IMR-90 (cell line): ENCODE results near the gene MPZL1. TPM values are rescaled to one million over a fixed set of nuclear protein-coding genes. Genes with fewer than 3 reads are reported as not detected.
"Not testable (repeated sequence)": the region's sequence is repeated elsewhere in the genome, so short reads cannot be mapped to it uniquely, and the experiment has no call there.

ENCODE experiments used
- ATAC-seq: fragments of 200-7000 bp; cut with Tn5 transposase; 2 replicates; pipeline ENCODE4 v1.9.1; 2020; ENCODE audit warnings: low read depth, mild to moderate bottlenecking, moderate library complexity
- BruUV-seq: library from RNA; stranded (reverse); fragments of 400-500 nt; replicated peaks from 2 replicates; lab custom pipeline; 2021; lab: Mats Ljungman, UMichigan
- CTCF ChIA-PET: fragments of 300-600 bp; formaldehyde crosslinking; extraction: SDS; loops from one replicate; lab custom pipeline; 2021; ENCODE audit warnings: antibody characterized with exemption; lab: Yijun Ruan, JAX
- POLR2A ChIA-PET: fragments of 300-600 bp; sonication (Branson Sonifier 250); formaldehyde crosslinking; loops from one replicate; lab custom pipeline; 2022; ENCODE audit warnings: antibody characterized with exemption; ENCODE audit not compliant: unreplicated experiment; lab: Charles Lee
- DNase-seq: peaks from one replicate; pipeline ENCODE4 v3.0.0; 2013
- H2AFZ ChIP-seq: replicated peaks from 2 replicates; pipeline ENCODE3; 2013; ENCODE audit warnings: low read length, mild to moderate bottlenecking; ENCODE audit not compliant: poor library complexity
- H2AK5ac ChIP-seq: 2 replicates; pipeline ENCODE4 v1.6.1; 2013; ENCODE audit warnings: low read depth, low read length, inconsistent platforms
- H2AK9ac ChIP-seq: replicated peaks from 2 replicates; pipeline ENCODE3; 2013; ENCODE audit warnings: mild to moderate bottlenecking, low read depth, low read length, moderate library complexity; ENCODE audit not compliant: poor library complexity
- H2BK120ac ChIP-seq: 2 replicates; pipeline ENCODE4 v1.6.1; 2013; ENCODE audit warnings: low read depth, low read length, inconsistent platforms
- H2BK15ac ChIP-seq: 3 replicates; pipeline ENCODE4 v1.6.1; 2013; ENCODE audit warnings: low read depth, low read length, inconsistent platforms
- H2BK20ac ChIP-seq: 2 replicates; pipeline ENCODE4 v1.6.1; 2013; ENCODE audit warnings: low read depth, mild to moderate bottlenecking, inconsistent platforms, low read length, moderate library complexity
- H2BK5ac ChIP-seq: 2 replicates; pipeline ENCODE4 v1.6.1; 2013; ENCODE audit warnings: mild to moderate bottlenecking, low read depth, low read length, inconsistent platforms; ENCODE audit not compliant: poor library complexity, severe bottlenecking
- H3K14ac ChIP-seq: replicated peaks from 2 replicates; pipeline ENCODE4 v1.6.1; 2013; ENCODE audit warnings: low read depth, low read length, inconsistent platforms
- H3K18ac ChIP-seq: 2 replicates; pipeline ENCODE4 v1.6.1; 2013; ENCODE audit warnings: low read depth, low read length, control low read depth
- H3K23ac ChIP-seq: 2 replicates; pipeline ENCODE4 v1.6.1; 2013; ENCODE audit warnings: low read depth, low read length, inconsistent platforms
- H3K27ac ChIP-seq: 2 replicates; pipeline ENCODE4 v1.5.1; 2013; ENCODE audit warnings: mild to moderate bottlenecking, control low read depth, low read length; ENCODE audit not compliant: insufficient read depth
- H3K27me3 ChIP-seq: 2 replicates; pipeline ENCODE4 v1.6.1; 2013; ENCODE audit warnings: low read length; ENCODE audit not compliant: control insufficient read depth, insufficient read depth
- H3K36me3 ChIP-seq: 2 replicates; pipeline ENCODE4 v1.6.1; 2013; ENCODE audit warnings: low read length, mixed read lengths; ENCODE audit not compliant: control insufficient read depth, insufficient read depth
- H3K4ac ChIP-seq: 2 replicates; pipeline ENCODE4 v1.6.1; 2013; ENCODE audit warnings: low read depth, low read length, inconsistent platforms
- H3K4me1 ChIP-seq: 2 replicates; pipeline ENCODE4 v1.6.1; 2013; ENCODE audit warnings: low read length, mixed read lengths; ENCODE audit not compliant: control insufficient read depth, insufficient read depth
- H3K4me2 ChIP-seq: 2 replicates; pipeline ENCODE4 v1.6.1; 2013; ENCODE audit warnings: low read depth, mild to moderate bottlenecking, control low read depth, low read length, moderate library complexity
- H3K4me3 ChIP-seq: 2 replicates; pipeline ENCODE4 v1.5.1; 2013; ENCODE audit warnings: low read depth, mild to moderate bottlenecking, control low read depth, low read length, moderate library complexity; ENCODE audit not compliant: insufficient read depth
- H3K56ac ChIP-seq: 2 replicates; pipeline ENCODE4 v1.6.1; 2013; ENCODE audit warnings: low read length, inconsistent platforms; ENCODE audit not compliant: insufficient read depth; ENCODE audit errors: extremely low read depth
- H3K79me1 ChIP-seq, 2 experiments: 2 replicates each; pipeline ENCODE4 v1.6.1; 2013; ENCODE audit warnings: low read length in 2 of 2, inconsistent platforms in 1 of 2, low read depth in 1 of 2
- H3K9ac ChIP-seq: 2 replicates; pipeline ENCODE4 v1.6.1; 2013; ENCODE audit warnings: low read depth, low read length, control low read depth
- H3K9me1 ChIP-seq: 2 replicates; pipeline ENCODE4 v1.6.1; 2013; ENCODE audit warnings: low read length, inconsistent platforms; ENCODE audit not compliant: insufficient read depth
- H3K9me3 ChIP-seq: 2 replicates; pipeline ENCODE4 v1.6.1; 2013; ENCODE audit warnings: low read length; ENCODE audit not compliant: control insufficient read depth, insufficient read depth
- H4K20me1 ChIP-seq: 2 replicates; pipeline ENCODE4 v1.6.1; 2013; ENCODE audit warnings: low read length, inconsistent platforms; ENCODE audit not compliant: insufficient read depth
- H4K5ac ChIP-seq: 2 replicates; pipeline ENCODE4 v1.6.1; 2013; ENCODE audit warnings: mild to moderate bottlenecking, low read depth, low read length, control low read depth
- H4K8ac ChIP-seq, 2 experiments: 2 replicates each; pipeline ENCODE4 v1.6.1; 2013; ENCODE audit warnings: low read depth in 2 of 2, low read length in 2 of 2, control low read depth in 1 of 2, inconsistent platforms in 1 of 2
- H4K91ac ChIP-seq: 2 replicates; pipeline ENCODE4 v1.6.1; 2013; ENCODE audit warnings: low read depth, low read length, inconsistent platforms; ENCODE audit not compliant: insufficient read depth
- WGBS, 2 experiments: methylation state at CpG; one replicate each; pipeline versions ENCODE4 v1.1.5 to v1.1.7; 2013; ENCODE audit warnings: missing lambda C conversion rate in 2 of 2; ENCODE audit not compliant: insufficient read length in 1 of 2; ENCODE audit errors: extremely low coverage in 2 of 2; 5-methylcytosine and 5-hydroxymethylcytosine counted together
- dilution Hi-C: fragments of 300-500 bp; cut with HindIII; formaldehyde crosslinking; loops from one replicate; pipeline ENCODE4 v1.14.3; 2018; ENCODE audit warnings: low sequenced_read_pairs; ENCODE audit not compliant: unreplicated experiment
- in situ Hi-C: fragments of 300-500 bp; cut with MboI; formaldehyde crosslinking; loops from 3 replicates; pipeline ENCODE4 v1.14.3; 2019; ENCODE audit warnings: low sequenced_read_pairs, inconsistent platforms, mixed read lengths
- intact Hi-C: fragments of 100-400 bp; cut with micrococcal nuclease; formaldehyde crosslinking; loops from 2 replicates; pipeline ENCODE4 v1.10.0; 2022
- polyA plus RNA-seq, 3 experiments: library from polyadenylated mRNA; depleted of rRNA; stranded (reverse); fragments of >200 nt; gene quantifications; 2 replicates each; pipeline ENCODE4 v1.2.3, GENCODE V29; 2012; ENCODE audit warnings: low replicate concordance in 1 of 3
- total RNA-seq: library from RNA; depleted of rRNA; stranded (reverse); fragments of >200 nt; gene quantifications from 2 replicates; pipeline ENCODE4 v1.2.3, GENCODE V29; 2012

MPZL1 gene
- total and polyA plus RNA-seq, 2 of the 4 experiments (the other 2 are of a cell fraction) = 55.3 to 87.3 TPM

DNA sequence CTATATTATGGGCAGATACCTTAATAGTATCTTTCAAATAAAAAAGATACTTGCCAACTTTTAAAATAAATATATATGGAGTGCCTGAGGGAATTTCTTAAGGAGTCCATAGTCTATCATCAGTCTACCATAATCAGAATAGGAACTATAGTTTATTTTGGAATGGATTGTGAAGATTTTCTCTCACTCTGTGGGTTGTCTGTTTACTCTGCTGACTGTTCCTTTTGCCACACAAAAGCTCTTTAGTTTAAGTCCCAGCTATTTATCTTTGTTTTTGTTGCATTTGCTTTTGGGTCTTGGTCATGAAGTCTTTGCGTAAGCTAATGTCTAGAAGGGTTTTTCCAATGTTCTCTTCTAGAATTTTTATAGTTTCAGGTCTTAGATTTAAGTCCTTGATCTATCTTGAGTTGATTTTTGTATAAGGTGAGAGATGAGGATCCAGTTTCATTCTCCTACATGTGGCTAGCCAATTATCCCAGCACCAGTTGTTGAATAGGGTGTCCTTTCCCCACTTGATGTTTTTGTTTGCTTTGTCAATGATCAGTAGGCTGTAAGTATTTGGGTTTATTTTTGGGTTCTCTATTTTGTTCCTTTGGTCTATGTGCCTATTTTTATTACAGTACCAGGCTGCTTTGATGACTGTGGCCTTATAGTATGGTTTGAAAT lies 20.7 kb downstream of the MPZL1 start:
- intact Hi-C loops, BruUV-seq, H2BK120ac ChIP-seq, H3K18ac ChIP-seq, dilution Hi-C loops, H3K23ac ChIP-seq, H3K4ac ChIP-seq, H3K56ac ChIP-seq, CTCF ChIA-PET, in situ Hi-C loops, H4K91ac ChIP-seq, H2AK9ac ChIP-seq, H4K8ac ChIP-seq, H2AK5ac ChIP-seq, H3K9ac ChIP-seq, H2BK5ac ChIP-seq, H2AFZ ChIP-seq, H2BK15ac ChIP-seq, H3K4me3 ChIP-seq, POLR2A ChIA-PET, H2BK20ac ChIP-seq, H3K4me2 ChIP-seq, H3K27me3 ChIP-seq, H3K27ac ChIP-seq, H3K4me1 ChIP-seq, H4K5ac ChIP-seq, H3K36me3 ChIP-seq, H3K9me3 ChIP-seq, H3K14ac ChIP-seq: not testable (repeated sequence)
- no CpG with 5 or more reads among the region's 1 CpG for WGBS, 2 experiments
- H3K9me1 ChIP-seq = peaks cover 24% of the 10 kb centered on the region
- peaks cover 83% of the 10 kb centered on the region for H4K20me1 ChIP-seq
- peak; percentile 31 for DNase-seq
- peak; percentile 38; the same call in 1 of the 2 replicates for ATAC-seq
- peaks cover 34 to 76% of the 10 kb centered on the region in 2 experiments for H3K79me1 ChIP-seq
